Sigmoid colon (tissue), 4 donors: ENCODE data around the gene TRNT1.

Experiments
- CTCF ChIP-seq, 4 experiments: fragments of 450-650 bp in 3 of 4; fragments of 200-600 bp in 1 of 4; IDR thresholded peaks; one replicate each; pipeline ENCODE4 v1.5.1; 2016 to 2019; ENCODE audit warnings: antibody characterized with exemption in 4 of 4, mild to moderate bottlenecking in 3 of 4, moderate library complexity in 2 of 4
- EP300 ChIP-seq, 4 donors: sonication (generic); formaldehyde crosslinking; IDR thresholded peaks; one replicate each; pipeline ENCODE4 v1.6.1; 2017; ENCODE audit warnings: antibody characterized with exemption in 4 of 4
- POLR2A ChIP-seq, 2 donors: fragments of 450-650 bp; IDR thresholded peaks; one replicate each; pipeline ENCODE4 v1.6.1; 2016; ENCODE audit warnings: antibody characterized with exemption in 2 of 2, mild to moderate bottlenecking in 2 of 2, moderate library complexity in 2 of 2
- POLR2AphosphoS5 ChIP-seq, 4 donors: sonication (generic); formaldehyde crosslinking; IDR thresholded peaks; one replicate each; pipeline ENCODE4 v1.6.1; 2017; ENCODE audit warnings: antibody characterized with exemption in 4 of 4

- no peak for TF ChIP-seq POLR2A (IDR thresholded peaks at IDR 0.05)
- no peak for TF ChIP-seq CTCF (IDR thresholded peaks at IDR 0.05)
- no peak for TF ChIP-seq POLR2AphosphoS5 (IDR thresholded peaks at IDR 0.05)
- TF ChIP-seq EP300 (IDR thresholded peaks at IDR 0.05), result no peak
These were observed 28.8 kb upstream of the TRNT1 start for GRCh38 chr3:3097958-3098357.
